Neural progenitor cell (in vitro differentiated cells): ENCODE results near the gene DCHS1. TPM values are rescaled to one million over a fixed set of nuclear protein-coding genes. Genes with fewer than 3 reads are reported as not detected.

Source experiments
- DNase-seq: peaks from one replicate; pipeline ENCODE4 v3.0.0-alpha.2; 2016; ENCODE audit warnings: low spot score
- H2AFZ ChIP-seq: fragments of 200-600 bp; sonication (generic); replicated peaks from 2 replicates; pipeline ENCODE4 v1.6.1; 2016; ENCODE audit warnings: antibody characterized with exemption
- H3F3A ChIP-seq: fragments of 200-600 bp; sonication (generic); 2 replicates; pipeline ENCODE4 v1.6.1; 2016; ENCODE audit warnings: antibody characterized with exemption, low read depth
- H3K27ac ChIP-seq: fragments of 200-600 bp; sonication (generic); 2 replicates; pipeline ENCODE4 v1.5.1; 2016; ENCODE audit warnings: mild to moderate bottlenecking
- H3K27me3 ChIP-seq: fragments of 200-600 bp; sonication (generic); 2 replicates; pipeline ENCODE4 v1.6.1; 2016; ENCODE audit warnings: mild to moderate bottlenecking, moderate library complexity
- H3K36me3 ChIP-seq: fragments of 200-600 bp; sonication (generic); 2 replicates; pipeline ENCODE4 v1.5.1; 2016
- H3K4me1 ChIP-seq: fragments of 200-600 bp; sonication (generic); 2 replicates; pipeline ENCODE4 v1.6.1; 2016; ENCODE audit warnings: mixed run types
- H3K4me2 ChIP-seq: fragments of 200-600 bp; sonication (generic); 2 replicates; pipeline ENCODE4 v1.6.1; 2016
- H3K4me3 ChIP-seq: fragments of 200-600 bp; sonication (generic); 2 replicates; pipeline ENCODE4 v1.5.1; 2016
- H3K79me2 ChIP-seq: fragments of 200-600 bp; sonication (generic); 2 replicates; pipeline ENCODE4 v1.6.1; 2016; ENCODE audit warnings: low read depth
- H3K9ac ChIP-seq: fragments of 200-600 bp; sonication (generic); 2 replicates; pipeline ENCODE4 v1.6.1; 2016
- H3K9me3 ChIP-seq: fragments of 200-600 bp; sonication (generic); 2 replicates; pipeline ENCODE4 v1.5.1; 2016; ENCODE audit warnings: low read depth
- H4K20me1 ChIP-seq: fragments of 200-600 bp; sonication (generic); 2 replicates; pipeline ENCODE4 v1.6.1; 2016; ENCODE audit warnings: low read depth
- H3K27ac Mint-ChIP-seq: 3 replicates; pipeline ENCODE4 v1.8.0; 2021; ENCODE audit warnings: mixed read lengths
- H3K27me3 Mint-ChIP-seq: 2 replicates; pipeline ENCODE4 v1.8.0; 2022; ENCODE audit warnings: low read depth, mild to moderate bottlenecking, inconsistent platforms, moderate library complexity, mixed read lengths; ENCODE audit not compliant: insufficient read depth
- H3K36me3 Mint-ChIP-seq: 3 replicates; pipeline ENCODE4 v1.8.0; 2021; ENCODE audit warnings: mixed read lengths
- H3K4me1 Mint-ChIP-seq: 3 replicates; pipeline ENCODE4 v1.8.0; 2021; ENCODE audit warnings: mixed read lengths
- H3K4me3 Mint-ChIP-seq: 3 replicates; pipeline ENCODE4 v1.8.0; 2021; ENCODE audit warnings: mild to moderate bottlenecking, moderate library complexity, mixed read lengths
- H3K9me3 Mint-ChIP-seq: 3 replicates; pipeline ENCODE4 v1.8.0; 2020; ENCODE audit warnings: mixed read lengths
- CTCF ChIP-seq: fragments of 200-600 bp; sonication (generic); IDR thresholded peaks from 2 replicates; pipeline ENCODE4 v1.5.1; 2017; ENCODE audit warnings: antibody characterized with exemption, mild to moderate bottlenecking
- EZH2 ChIP-seq: fragments of 200-600 bp; sonication (generic); IDR thresholded peaks from 2 replicates; pipeline ENCODE4 v1.6.1; 2017; ENCODE audit warnings: antibody characterized with exemption, mild to moderate bottlenecking, moderate library complexity
- EZH2phosphoT487 ChIP-seq: fragments of 200-600 bp; sonication (generic); IDR thresholded peaks from 2 replicates; pipeline ENCODE4 v1.6.1; 2017; ENCODE audit warnings: antibody characterized with exemption
- total RNA-seq: library from RNA; depleted of rRNA; stranded (reverse); fragments of >200 nt; gene quantifications from 2 replicates; pipeline ENCODE4 v1.2.3, GENCODE V29; 2015; ENCODE audit warnings: low replicate concordance

The DCHS1 gene
- total RNA-seq, 1 donor from 2014 or later, result 4.5 TPM

GRCh38 chr11:6674219-6674597, 18.6 kb upstream of the DCHS1 start:
- H3K9me3 Mint-ChIP-seq, result no peaks in the 10 kb centered on the region
- no peak overlapping the region for H3K27ac Mint-ChIP-seq
- Histone ChIP-seq H4K20me1 (no peaks in the 10 kb centered on the region), H3K27me3 (no peaks in the 10 kb centered on the region), H3K4me1 (no peaks in the 10 kb centered on the region), H3K27ac (no peak overlapping the region), H3K9me3 (no peaks in the 10 kb centered on the region), H3K9ac (no peak overlapping the region), H3K4me3 (no peak overlapping the region), H2AFZ (no peak overlapping the region), H3K4me2 (no peak overlapping the region), H3F3A (peaks cover 3% of the 10 kb centered on the region), H3K36me3 (no peaks in the 10 kb centered on the region), H3K79me2 (no peaks in the 10 kb centered on the region)
- H3K36me3 Mint-ChIP-seq, result peaks cover 2% of the 10 kb centered on the region
- DNase-seq, result no peak
- H3K27me3 Mint-ChIP-seq, result peaks cover 2% of the 10 kb centered on the region
- H3K4me3 Mint-ChIP-seq, result no peak overlapping the region
- TF ChIP-seq EZH2 (no peak), EZH2phosphoT487 (no peak)
- H3K4me1 Mint-ChIP-seq, result no peaks in the 10 kb centered on the region

GRCh38 chr11:6673523-6674218, 18.1 kb upstream of the DCHS1 start:
- Histone ChIP-seq H3K27ac (no peak overlapping the region), H3F3A (no peaks in the 10 kb centered on the region), H3K36me3 (no peaks in the 10 kb centered on the region), H3K9me3 (no peaks in the 10 kb centered on the region), H3K4me1 (no peaks in the 10 kb centered on the region), H3K4me2 (no peak overlapping the region), H4K20me1 (no peaks in the 10 kb centered on the region), H2AFZ (no peak overlapping the region), H3K79me2 (no peaks in the 10 kb centered on the region), H3K27me3 (no peaks in the 10 kb centered on the region), H3K9ac (no peak overlapping the region), H3K4me3 (no peak overlapping the region)
- no peak for TF ChIP-seq CTCF
- no peak for TF ChIP-seq EZH2phosphoT487
- TF ChIP-seq EZH2, result no peak
- Mint-ChIP-seq H3K27ac (no peak overlapping the region), H3K36me3 (no peaks in the 10 kb centered on the region), H3K27me3 (peaks cover 2% of the 10 kb centered on the region), H3K4me1 (no peaks in the 10 kb centered on the region), H3K9me3 (no peaks in the 10 kb centered on the region), H3K4me3 (no peak overlapping the region)
- no peak for DNase-seq

GRCh38 chr11:6671991-6672390, 16.4 kb upstream of the DCHS1 start:
- Histone ChIP-seq H3F3A (no peaks in the 10 kb centered on the region), H3K4me3 (no peak overlapping the region), H3K79me2 (no peaks in the 10 kb centered on the region), H3K4me1 (no peaks in the 10 kb centered on the region), H2AFZ (no peak overlapping the region), H3K36me3 (no peaks in the 10 kb centered on the region), H3K9ac (no peak overlapping the region), H3K9me3 (no peaks in the 10 kb centered on the region), H4K20me1 (no peaks in the 10 kb centered on the region), H3K27ac (no peak overlapping the region), H3K27me3 (no peaks in the 10 kb centered on the region), H3K4me2 (no peak overlapping the region)
- H3K4me1 Mint-ChIP-seq, result no peaks in the 10 kb centered on the region
- no peaks in the 10 kb centered on the region for H3K9me3 Mint-ChIP-seq
- peaks cover 2% of the 10 kb centered on the region for H3K27me3 Mint-ChIP-seq
- no peak overlapping the region for H3K4me3 Mint-ChIP-seq
- TF ChIP-seq EZH2phosphoT487 (no peak), CTCF (no peak), EZH2 (no peak)
- no peak overlapping the region for H3K27ac Mint-ChIP-seq
- no peak for DNase-seq
- H3K36me3 Mint-ChIP-seq, result no peaks in the 10 kb centered on the region

GRCh38 chr11:6670202-6670830, 14.7 kb upstream of the DCHS1 start:
- H3K9me3 ChIP-seq, result no peaks in the 10 kb centered on the region
- H3K4me1 ChIP-seq, result no peaks in the 10 kb centered on the region
- H3K4me3 Mint-ChIP-seq, result no peak overlapping the region
- H3K4me1 Mint-ChIP-seq, result no peaks in the 10 kb centered on the region
- no peaks in the 10 kb centered on the region for H3K27me3 Mint-ChIP-seq
- no peak overlapping the region for H3K4me2 ChIP-seq
- no peak overlapping the region for H3K9ac ChIP-seq
- no peak overlapping the region for H2AFZ ChIP-seq
- H3K27ac Mint-ChIP-seq, result no peak overlapping the region
- no peaks in the 10 kb centered on the region for H4K20me1 ChIP-seq
- no peak overlapping the region for H3K27ac ChIP-seq
- no peaks in the 10 kb centered on the region for H3K36me3 ChIP-seq
- no peak for DNase-seq
- no peaks in the 10 kb centered on the region for H3K9me3 Mint-ChIP-seq
- H3K79me2 ChIP-seq, result no peaks in the 10 kb centered on the region
- no peak overlapping the region for H3K4me3 ChIP-seq
- TF ChIP-seq EZH2, result no peak
- no peak for TF ChIP-seq CTCF
- no peak for TF ChIP-seq EZH2phosphoT487
- H3K27me3 ChIP-seq, result no peaks in the 10 kb centered on the region
- no peaks in the 10 kb centered on the region for H3K36me3 Mint-ChIP-seq
- H3F3A ChIP-seq, result no peaks in the 10 kb centered on the region
